ENCODE results near the gene IL4R. TPM values are rescaled to one million over a fixed set of nuclear protein-coding genes. Genes with fewer than 3 reads are reported as not detected.

The IL4R gene
- total and polyA plus RNA-seq, 2 of the 13 experiments (the other 11 are each of a cell fraction or from before 2014, with no cell fraction given): 15.9 to 49.6 TPM

- TF ChIP-seq, protein P1, sequence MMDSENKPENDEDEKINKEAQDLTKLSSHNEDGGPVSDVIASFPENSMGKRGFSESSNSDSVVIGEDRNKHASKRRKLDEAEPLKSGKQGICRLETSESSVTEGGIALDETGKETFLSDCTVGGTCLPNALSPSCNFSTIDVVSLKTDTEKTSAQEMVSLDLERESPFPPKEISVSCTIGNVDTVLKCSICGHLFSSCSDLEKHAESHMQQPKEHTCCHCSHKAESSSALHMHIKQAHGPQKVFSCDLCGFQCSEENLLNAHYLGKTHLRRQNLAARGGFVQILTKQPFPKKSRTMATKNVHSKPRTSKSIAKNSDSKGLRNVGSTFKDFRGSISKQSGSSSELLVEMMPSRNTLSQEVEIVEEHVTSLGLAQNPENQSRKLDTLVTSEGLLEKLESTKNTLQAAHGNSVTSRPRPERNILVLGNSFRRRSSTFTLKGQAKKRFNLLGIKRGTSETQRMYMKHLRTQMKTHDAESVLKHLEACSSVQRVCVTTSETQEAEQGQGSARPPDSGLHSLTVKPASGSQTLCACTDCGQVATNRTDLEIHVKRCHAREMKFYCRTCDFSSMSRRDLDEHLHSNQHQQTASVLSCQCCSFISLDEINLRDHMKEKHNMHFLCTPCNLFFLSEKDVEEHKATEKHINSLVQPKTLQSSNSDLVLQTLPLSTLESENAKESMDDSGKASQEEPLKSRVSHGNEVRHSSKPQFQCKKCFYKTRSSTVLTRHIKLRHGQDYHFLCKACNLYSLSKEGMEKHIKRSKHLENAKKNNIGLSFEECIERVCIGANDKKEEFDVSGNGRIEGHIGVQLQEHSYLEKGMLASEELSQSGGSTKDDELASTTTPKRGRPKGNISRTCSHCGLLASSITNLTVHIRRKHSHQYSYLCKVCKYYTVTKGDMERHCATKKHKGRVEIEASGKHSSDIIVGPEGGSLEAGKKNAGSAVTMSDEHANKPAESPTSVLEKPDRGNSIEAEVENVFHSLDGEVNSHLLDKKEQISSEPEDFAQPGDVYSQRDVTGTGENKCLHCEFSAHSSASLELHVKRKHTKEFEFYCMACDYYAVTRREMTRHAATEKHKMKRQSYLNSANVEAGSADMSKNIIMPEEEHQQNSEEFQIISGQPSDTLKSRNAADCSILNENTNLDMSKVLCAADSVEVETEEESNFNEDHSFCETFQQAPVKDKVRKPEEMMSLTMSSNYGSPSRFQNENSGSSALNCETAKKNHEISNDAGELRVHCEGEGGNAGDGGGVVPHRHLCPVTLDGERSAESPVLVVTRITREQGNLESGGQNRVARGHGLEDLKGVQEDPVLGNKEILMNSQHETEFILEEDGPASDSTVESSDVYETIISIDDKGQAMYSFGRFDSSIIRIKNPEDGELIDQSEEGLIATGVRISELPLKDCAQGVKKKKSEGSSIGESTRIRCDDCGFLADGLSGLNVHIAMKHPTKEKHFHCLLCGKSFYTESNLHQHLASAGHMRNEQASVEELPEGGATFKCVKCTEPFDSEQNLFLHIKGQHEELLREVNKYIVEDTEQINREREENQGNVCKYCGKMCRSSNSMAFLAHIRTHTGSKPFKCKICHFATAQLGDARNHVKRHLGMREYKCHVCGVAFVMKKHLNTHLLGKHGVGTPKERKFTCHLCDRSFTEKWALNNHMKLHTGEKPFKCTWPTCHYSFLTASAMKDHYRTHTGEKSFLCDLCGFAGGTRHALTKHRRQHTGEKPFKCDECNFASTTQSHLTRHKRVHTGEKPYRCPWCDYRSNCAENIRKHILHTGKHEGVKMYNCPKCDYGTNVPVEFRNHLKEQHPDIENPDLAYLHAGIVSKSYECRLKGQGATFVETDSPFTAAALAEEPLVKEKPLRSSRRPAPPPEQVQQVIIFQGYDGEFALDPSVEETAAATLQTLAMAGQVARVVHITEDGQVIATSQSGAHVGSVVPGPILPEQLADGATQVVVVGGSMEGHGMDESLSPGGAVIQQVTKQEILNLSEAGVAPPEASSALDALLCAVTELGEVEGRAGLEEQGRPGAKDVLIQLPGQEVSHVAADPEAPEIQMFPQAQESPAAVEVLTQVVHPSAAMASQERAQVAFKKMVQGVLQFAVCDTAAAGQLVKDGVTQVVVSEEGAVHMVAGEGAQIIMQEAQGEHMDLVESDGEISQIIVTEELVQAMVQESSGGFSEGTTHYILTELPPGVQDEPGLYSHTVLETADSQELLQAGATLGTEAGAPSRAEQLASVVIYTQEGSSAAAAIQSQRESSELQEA (CRISPR knock-in tag; IDR thresholded peaks at IDR 0.05; ENCODE audit: not compliant biosample characterization): peak; percentile 25
- TF ChIP-seq ZSCAN5A (CRISPR knock-in tag; IDR thresholded peaks at IDR 0.05; ENCODE audit: borderline replicate concordance) (peak; percentile 65; the same call in 1 of the 2 replicates), CCDC6 (CRISPR knock-in tag; IDR thresholded peaks at IDR 0.05) (peak; percentile 69; the same call in 1 of the 2 replicates), ZNF781 (CRISPR knock-in tag; IDR thresholded peaks at IDR 0.05; ENCODE audit: borderline replicate concordance, not compliant biosample characterization) (no peak), ZNF615 (CRISPR knock-in tag; IDR thresholded peaks at IDR 0.05; ENCODE audit: borderline replicate concordance) (no peak), HNF4A (CRISPR knock-in tag; IDR thresholded peaks at IDR 0.05) (peak; percentile 18; the same call in 1 of the 2 replicates), ZNF556 (CRISPR knock-in tag; IDR thresholded peaks at IDR 0.05; ENCODE audit: borderline replicate concordance) (no peak), CENPT (CRISPR knock-in tag; IDR thresholded peaks at IDR 0.05; ENCODE audit: low read depth) (0 out of 2 replicates have a peak, but pooled peaks have one; percentile 39), ARNTL (CRISPR knock-in tag; IDR thresholded peaks at IDR 0.05) (0 out of 2 replicates have a peak, but pooled peaks have one; percentile 18), ZNF674 (CRISPR knock-in tag; IDR thresholded peaks at IDR 0.05; ENCODE audit: low read depth) (no peak)
- TF ChIP-seq, protein P2, sequence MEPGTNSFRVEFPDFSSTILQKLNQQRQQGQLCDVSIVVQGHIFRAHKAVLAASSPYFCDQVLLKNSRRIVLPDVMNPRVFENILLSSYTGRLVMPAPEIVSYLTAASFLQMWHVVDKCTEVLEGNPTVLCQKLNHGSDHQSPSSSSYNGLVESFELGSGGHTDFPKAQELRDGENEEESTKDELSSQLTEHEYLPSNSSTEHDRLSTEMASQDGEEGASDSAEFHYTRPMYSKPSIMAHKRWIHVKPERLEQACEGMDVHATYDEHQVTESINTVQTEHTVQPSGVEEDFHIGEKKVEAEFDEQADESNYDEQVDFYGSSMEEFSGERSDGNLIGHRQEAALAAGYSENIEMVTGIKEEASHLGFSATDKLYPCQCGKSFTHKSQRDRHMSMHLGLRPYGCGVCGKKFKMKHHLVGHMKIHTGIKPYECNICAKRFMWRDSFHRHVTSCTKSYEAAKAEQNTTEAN (CRISPR knock-in tag; conservative IDR thresholded peaks at IDR 0.05): no peak; the same call in 1 of the 2 replicates
Observed at GRCh38 chr16:27313422-27314160, at the start of gene IL4R (continued).

Measured in HepG2 (cell line).